Stomach (tissue), 9 donors: ENCODE measurements around the gene PLEKHG4. TPM values are rescaled to one million over a fixed set of nuclear protein-coding genes. Genes with fewer than 3 reads are reported as not detected.

Experiments
- DNase-seq, 2 donors: peaks; one replicate each; pipeline versions ENCODE4 v3.0.0 to v3.0.0-alpha.2; 2013 to 2019
- H3K27ac ChIP-seq, 5 donors: fragments of 200-600 bp in 4 of 5; sonication (generic) in 4 of 5; one replicate each; pipeline ENCODE4 v1.5.1; 2013 to 2019; ENCODE audit warnings: mild to moderate bottlenecking in 1 of 5, moderate library complexity in 1 of 5
- H3K27me3 ChIP-seq, 3 donors: fragments of 200-600 bp; sonication (generic); one replicate each; pipeline ENCODE4 v1.5.1; 2017 to 2019; ENCODE audit warnings: mixed run types in 1 of 3
- H3K36me3 ChIP-seq, 4 donors: fragments of 200-600 bp; sonication (generic); 1 replicate in 3 of 4; 2 replicates in 1 of 4; pipeline ENCODE4 v1.5.1; 2016 to 2019
- H3K4me1 ChIP-seq, 4 donors: fragments of 200-600 bp; sonication (generic); one replicate each; pipeline ENCODE4 v1.5.1; 2016 to 2019
- H3K4me3 ChIP-seq, 4 donors: fragments of 200-600 bp; sonication (generic) in 3 of 4; one replicate each; pipeline ENCODE4 v1.5.1; 2016 to 2019; ENCODE audit warnings: mild to moderate bottlenecking in 1 of 4
- H3K9me3 ChIP-seq, 4 donors: fragments of 200-600 bp; sonication (generic); one replicate each; pipeline ENCODE4 v1.5.1; 2016 to 2019
- CTCF ChIP-seq, 7 experiments: fragments of 450-650 bp in 4 of 7; fragments of 200-600 bp in 3 of 7; sonication (generic) in 3 of 7; IDR thresholded peaks; one replicate each; pipeline ENCODE4 v1.5.1; 2016 to 2019; ENCODE audit warnings: antibody characterized with exemption in 7 of 7, control low read depth in 2 of 7, mild to moderate bottlenecking in 1 of 7
- EP300 ChIP-seq: sonication (generic); formaldehyde crosslinking; IDR thresholded peaks from one replicate; pipeline ENCODE4 v1.6.1; 2017; ENCODE audit warnings: antibody characterized with exemption
- POLR2A ChIP-seq, 4 donors: fragments of 450-650 bp; IDR thresholded peaks; one replicate each; pipeline ENCODE4 v1.6.1; 2016; ENCODE audit warnings: antibody characterized with exemption in 4 of 4, control low read depth in 2 of 4, mild to moderate bottlenecking in 1 of 4, moderate library complexity in 1 of 4
- POLR2AphosphoS5 ChIP-seq, 3 donors: sonication (generic); formaldehyde crosslinking; IDR thresholded peaks; one replicate each; pipeline ENCODE4 v1.6.1; 2016; ENCODE audit warnings: antibody characterized with exemption in 3 of 3
- WGBS, 5 donors: extraction: QIAGEN DNeasy Blood & Tissue Kit in 3 of 5; methylation state at CpG; one replicate each; pipeline versions ENCODE4 v1.1.5 to v1.1.7; 2013 to 2018; 5-methylcytosine and 5-hydroxymethylcytosine counted together
- intact Hi-C: fragments of 100-400 bp; cut with DNase I; formaldehyde crosslinking; loops from one replicate; pipeline ENCODE4 v1.15.1; 2023; ENCODE audit warnings: low total_unique reads
- polyA plus RNA-seq, 3 donors: library from polyadenylated mRNA; stranded (reverse); fragments of 200-250 nt; gene quantifications; one replicate each; pipeline ENCODE4 v1.2.3, GENCODE V29; 2013
- total RNA-seq, 5 donors: library from RNA; depleted of rRNA; stranded (reverse); fragments of >200 nt; gene quantifications; one replicate each; pipeline versions ENCODE4 v1.1.0 to v1.2.3, GENCODE V29; 2014 to 2016
- donor health status: healthy with polysubstance abuse.
- donor health status: Bipolar disorder and iron deficiency.
- donor health status: healthy.

PLEKHG4 gene
- total and polyA plus RNA-seq, 8 donors = 2.3 to 57.1 (median 6.6) TPM

DNA sequence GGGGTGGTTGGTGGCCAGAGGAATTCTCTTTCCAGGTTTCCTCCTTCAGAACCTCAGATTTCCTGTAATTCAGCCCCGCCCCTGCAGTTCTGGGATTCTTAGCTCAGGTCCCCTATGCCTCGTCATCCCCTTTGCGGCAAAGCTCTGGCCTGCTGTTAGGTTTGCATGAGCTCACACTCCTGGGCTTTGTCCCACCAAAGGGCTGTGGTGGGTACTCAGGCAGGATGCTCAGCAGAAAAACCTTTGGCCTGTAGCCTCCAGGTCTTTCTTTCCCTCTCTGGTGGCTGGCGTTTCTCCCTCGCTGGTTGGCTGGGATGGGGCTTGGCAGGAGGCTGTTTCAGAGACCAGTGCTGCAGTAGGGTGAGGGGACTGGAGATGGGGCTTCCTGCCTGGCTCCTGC lies 9.6 kb upstream of the PLEKHG4 start:
- WGBS, 5 donors = 24 to 53% (median 41%) methylated on average over 5 of the region's 5 CpGs
- Histone ChIP-seq H3K27ac (no peak overlapping the region), H3K4me1 (peaks cover 0 to 8% (median 0%) of the 10 kb centered on the region in 4 donors), H3K4me3 (no peak overlapping the region), H3K36me3 (no peaks in the 10 kb centered on the region), H3K27me3 (peaks cover 0 to 22% (median 0%) of the 10 kb centered on the region in 3 donors), H3K9me3 (no peaks in the 10 kb centered on the region)
- TF ChIP-seq EP300 (no peak), POLR2AphosphoS5 (IDR thresholded peaks at IDR 0.05) (no peak), CTCF (IDR thresholded peaks at IDR 0.05) (no peak), POLR2A (IDR thresholded peaks at IDR 0.05) (no peak)
- DNase-seq = no peak
- intact Hi-C loops = loop anchor here (10.0 kb wide), 1 partner anchor 135 kb away; no protein-coding TSS in a partner anchor

DNA sequence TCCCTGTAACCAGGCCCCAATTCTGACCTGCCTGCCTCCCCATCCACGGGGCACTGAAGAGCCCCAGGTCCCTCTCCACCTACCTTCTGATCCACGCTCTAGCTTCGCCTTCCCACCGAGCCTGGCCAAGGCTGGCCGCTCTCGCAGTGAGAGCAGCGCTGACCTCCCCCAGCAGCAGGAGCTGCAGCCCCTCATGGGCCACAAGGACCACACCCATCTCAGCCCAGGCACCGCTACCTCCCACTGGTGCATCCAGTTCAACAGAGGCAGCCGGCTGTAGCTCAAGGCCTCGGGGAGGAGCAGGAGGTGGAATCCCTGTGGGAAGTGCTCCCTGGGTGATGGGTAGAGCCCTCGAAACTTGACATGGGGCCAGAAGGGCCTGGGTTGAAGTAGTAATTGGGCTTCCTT lies 8.4 kb upstream of the PLEKHG4 start:
- Histone ChIP-seq H3K27me3 (peaks cover 0 to 12% (median 0%) of the 10 kb centered on the region in 3 donors), H3K4me1 (peaks cover 0 to 8% (median 0%) of the 10 kb centered on the region in 4 donors), H3K36me3 (peaks cover 2 to 7% (median 5%) of the 10 kb centered on the region in 4 donors), H3K4me3 (no peak overlapping the region), H3K9me3 (no peaks in the 10 kb centered on the region), H3K27ac (no peak overlapping the region)
- DNase-seq = no peak
- intact Hi-C loops = no loop called here
- TF ChIP-seq EP300 (no peak), POLR2AphosphoS5 (IDR thresholded peaks at IDR 0.05) (no peak), CTCF (IDR thresholded peaks at IDR 0.05) (no peak)
- 81 to 91% (median 85%) methylated on average over 9 to 11 of the region's 11 CpGs for WGBS, 5 donors

GRCh38 chr16:67271446-67271845 lies 7.9 kb upstream of the PLEKHG4 start:
- H3K27ac ChIP-seq = no peak overlapping the region
- no peak overlapping the region for H3K4me3 ChIP-seq
- H3K4me1 ChIP-seq = peaks cover 0 to 8% (median 0%) of the 10 kb centered on the region in 4 donors
- TF ChIP-seq POLR2A (IDR thresholded peaks at IDR 0.05) (no peak), CTCF (IDR thresholded peaks at IDR 0.05) (no peak), EP300 (no peak), POLR2AphosphoS5 (IDR thresholded peaks at IDR 0.05) (no peak)
- intact Hi-C loops = no loop called here
- no peak for DNase-seq
- peaks cover 0 to 7% (median 0%) of the 10 kb centered on the region in 3 donors for H3K27me3 ChIP-seq
- 85 to 97% (median 91%) methylated on average over 4 of the region's 4 CpGs for WGBS, 5 donors
- H3K36me3 ChIP-seq = peaks cover 3 to 12% (median 9%) of the 10 kb centered on the region in 4 donors
- H3K9me3 ChIP-seq = no peaks in the 10 kb centered on the region

GRCh38 chr16:67275321-67275720 lies 4.0 kb upstream of the PLEKHG4 start:
- intact Hi-C loops = no loop called here
- no peak for DNase-seq
- Histone ChIP-seq H3K4me1 (peaks cover 24 to 36% (median 25%) of the 10 kb centered on the region in 4 donors), H3K27ac (no peak overlapping the region), H3K27me3 (no peaks in the 10 kb centered on the region), H3K4me3 (no peak overlapping the region), H3K36me3 (peaks cover 3 to 14% (median 11%) of the 10 kb centered on the region in 4 donors), H3K9me3 (no peaks in the 10 kb centered on the region)
- whole genome bisulfite sequencing, 5 donors = 53 to 69% (median 65%) methylated on average over 2 of the region's 2 CpGs
- TF ChIP-seq POLR2A (IDR thresholded peaks at IDR 0.05) = no peak
- no peak for TF ChIP-seq CTCF (IDR thresholded peaks at IDR 0.05)
- no peak for TF ChIP-seq EP300
